Upper lobe of left lung (tissue), 6 donors: Measurements from ENCODE around the gene NF2. TPM values are rescaled to one million over a fixed set of nuclear protein-coding genes. Genes with fewer than 3 reads are reported as not detected.

Experiments used
- ATAC-seq, 2 donors: fragments of 200-7000 bp; cut with Tn5 transposase; one replicate each; pipeline ENCODE4 v1.9.1; 2022; ENCODE audit warnings: mild to moderate bottlenecking in 2 of 2, moderate library complexity in 2 of 2; ENCODE audit not compliant: low FRiP score in 2 of 2
- DNase-seq, 2 donors: peaks; one replicate each; pipeline ENCODE4 v3.0.0-alpha.2; 2019 to 2020
- H3K27ac ChIP-seq, 4 donors: fragments of 200-600 bp; sonication (generic); one replicate each; pipeline ENCODE4 v1.5.1; 2016 to 2019
- H3K27me3 ChIP-seq, 4 donors: fragments of 200-600 bp; sonication (generic); one replicate each; pipeline ENCODE4 v1.5.1; 2017 to 2019
- H3K36me3 ChIP-seq, 4 donors: fragments of 200-600 bp; sonication (generic); one replicate each; pipeline ENCODE4 v1.5.1; 2016 to 2019
- H3K4me1 ChIP-seq, 4 donors: fragments of 200-600 bp; sonication (generic); one replicate each; pipeline ENCODE4 v1.5.1; 2018 to 2019
- H3K4me3 ChIP-seq, 4 donors: fragments of 200-600 bp; sonication (generic); one replicate each; pipeline ENCODE4 v1.5.1; 2017 to 2019; ENCODE audit warnings: mild to moderate bottlenecking in 2 of 4, moderate library complexity in 1 of 4
- H3K9me3 ChIP-seq, 4 donors: fragments of 200-600 bp; sonication (generic); one replicate each; pipeline ENCODE4 v1.5.1; 2018 to 2019
- EP300 ChIP-seq, 4 donors: sonication (generic); formaldehyde crosslinking; IDR thresholded peaks; one replicate each; pipeline ENCODE4 v1.5.1; 2017; ENCODE audit warnings: antibody characterized with exemption in 4 of 4, control low read depth in 2 of 4
- POLR2A ChIP-seq, 4 donors: fragments of 450-650 bp; IDR thresholded peaks; one replicate each; pipeline ENCODE4 v1.5.1; 2016 to 2017; ENCODE audit warnings: antibody characterized with exemption in 4 of 4, mild to moderate bottlenecking in 2 of 4
- POLR2AphosphoS5 ChIP-seq, 2 donors: sonication (generic); formaldehyde crosslinking; IDR thresholded peaks; one replicate each; pipeline ENCODE4 v1.5.1; 2017; ENCODE audit warnings: antibody characterized with exemption in 2 of 2
- WGBS, 2 donors: methylation state at CpG; one replicate each; pipeline ENCODE4 v1.1.5; 2017 to 2018; 5-methylcytosine and 5-hydroxymethylcytosine counted together
- total RNA-seq, 6 donors: library from RNA; depleted of rRNA in 4 of 6; stranded (reverse); fragments of >200 nt in 4 of 6; gene quantifications; one replicate each; pipeline versions ENCODE4 v1.1.0 to v1.2.1, GENCODE V29; 2016 to 2021
- TF ChIP-seq, protein P1 (sequence below), 6 experiments: fragments of 450-650 bp in 4 of 6; fragments of 200-600 bp in 2 of 6; sonication (generic) in 2 of 6; IDR thresholded peaks; one replicate each; pipeline ENCODE4 v1.5.1; 2016 to 2019; ENCODE audit warnings: antibody characterized with exemption in 6 of 6
- donor health status: DM: no; HTN: no; CAD: no; lungs with moderate emphysema.
- donor health status: DM: no; HTN: yes; CAD: no; lungs with severe emphysema.

The NF2 gene
- total RNA-seq, 6 donors from 2014 or later: 31.2 to 43.8 (median 41.3) TPM

DNA sequence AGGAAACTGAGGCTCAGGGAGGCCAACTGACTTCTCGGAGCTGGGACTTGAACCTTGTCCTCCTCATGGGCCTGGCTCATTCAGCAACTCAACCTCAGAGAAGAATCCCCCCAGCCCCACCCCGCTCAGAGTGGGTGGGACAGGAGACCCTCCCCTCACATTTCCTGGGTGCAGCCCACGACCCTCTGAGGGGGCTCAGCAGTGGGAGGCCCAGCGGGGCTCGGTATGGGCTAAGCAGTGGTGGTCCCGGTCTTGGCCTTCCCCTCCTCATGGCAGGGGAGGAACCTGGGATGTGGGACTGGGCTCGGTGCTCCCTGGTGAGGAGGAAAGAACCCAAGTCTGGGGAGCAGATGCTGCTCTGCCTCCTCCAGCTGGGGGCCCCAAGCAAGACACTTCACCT is 102.2 kb downstream of the NF2 start:
- DNase-seq (no peak), ATAC-seq (no peak)
- no peak for TF ChIP-seq POLR2A (IDR thresholded peaks at IDR 0.05)
- TF ChIP-seq EP300 (IDR thresholded peaks at IDR 0.05): no peak
- TF ChIP-seq, protein P1, sequence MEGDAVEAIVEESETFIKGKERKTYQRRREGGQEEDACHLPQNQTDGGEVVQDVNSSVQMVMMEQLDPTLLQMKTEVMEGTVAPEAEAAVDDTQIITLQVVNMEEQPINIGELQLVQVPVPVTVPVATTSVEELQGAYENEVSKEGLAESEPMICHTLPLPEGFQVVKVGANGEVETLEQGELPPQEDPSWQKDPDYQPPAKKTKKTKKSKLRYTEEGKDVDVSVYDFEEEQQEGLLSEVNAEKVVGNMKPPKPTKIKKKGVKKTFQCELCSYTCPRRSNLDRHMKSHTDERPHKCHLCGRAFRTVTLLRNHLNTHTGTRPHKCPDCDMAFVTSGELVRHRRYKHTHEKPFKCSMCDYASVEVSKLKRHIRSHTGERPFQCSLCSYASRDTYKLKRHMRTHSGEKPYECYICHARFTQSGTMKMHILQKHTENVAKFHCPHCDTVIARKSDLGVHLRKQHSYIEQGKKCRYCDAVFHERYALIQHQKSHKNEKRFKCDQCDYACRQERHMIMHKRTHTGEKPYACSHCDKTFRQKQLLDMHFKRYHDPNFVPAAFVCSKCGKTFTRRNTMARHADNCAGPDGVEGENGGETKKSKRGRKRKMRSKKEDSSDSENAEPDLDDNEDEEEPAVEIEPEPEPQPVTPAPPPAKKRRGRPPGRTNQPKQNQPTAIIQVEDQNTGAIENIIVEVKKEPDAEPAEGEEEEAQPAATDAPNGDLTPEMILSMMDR (IDR thresholded peaks at IDR 0.05): no peak
- TF ChIP-seq POLR2AphosphoS5 (IDR thresholded peaks at IDR 0.05): no peak
- H3K4me3 ChIP-seq: no peak overlapping the region
- peaks cover 17 to 42% (median 19%) of the 10 kb centered on the region in 4 donors for H3K4me1 ChIP-seq
- no peak overlapping the region for H3K27ac ChIP-seq
- 73 to 78% methylated on average over 2 to 7 of the region's 7 CpGs for WGBS, 2 donors
- H3K27me3 ChIP-seq: no peaks in the 10 kb centered on the region
- H3K9me3 ChIP-seq: no peaks in the 10 kb centered on the region
- no peaks in the 10 kb centered on the region for H3K36me3 ChIP-seq

DNA sequence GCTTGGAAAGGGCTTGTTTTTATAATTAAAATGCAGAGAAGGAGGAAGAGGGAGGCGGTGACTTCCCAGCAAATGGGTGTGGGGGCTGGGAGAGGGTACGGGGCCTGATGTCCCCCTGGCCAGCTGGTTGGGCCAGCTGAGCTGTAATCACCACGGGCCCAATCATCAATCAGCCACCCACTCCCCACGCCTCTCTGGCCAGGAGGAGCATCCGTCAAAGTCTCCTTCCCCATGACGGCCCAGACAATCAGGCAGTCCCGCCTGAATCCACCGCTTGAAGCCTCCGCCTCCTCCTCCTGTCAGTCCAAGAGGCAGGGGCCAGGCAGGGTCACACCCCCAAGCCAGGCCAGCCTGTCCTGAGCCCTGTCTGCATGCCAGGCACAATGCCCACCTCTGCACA is 103.1 kb downstream of the NF2 start:
- TF ChIP-seq POLR2A (IDR thresholded peaks at IDR 0.05) (no peak), EP300 (IDR thresholded peaks at IDR 0.05) (no peak)
- TF ChIP-seq, protein P1 (IDR thresholded peaks at IDR 0.05): no peak
- Histone ChIP-seq H3K4me3 (no peak overlapping the region), H3K27me3 (no peaks in the 10 kb centered on the region), H3K36me3 (no peaks in the 10 kb centered on the region), H3K27ac (no peak overlapping the region), H3K9me3 (no peaks in the 10 kb centered on the region), H3K4me1 (peaks cover 13 to 35% (median 18%) of the 10 kb centered on the region in 4 donors)
- 55 to 58% methylated on average over 6 to 7 of the region's 9 CpGs for WGBS, 2 donors
- ATAC-seq (no peak), DNase-seq (no peak)

DNA sequence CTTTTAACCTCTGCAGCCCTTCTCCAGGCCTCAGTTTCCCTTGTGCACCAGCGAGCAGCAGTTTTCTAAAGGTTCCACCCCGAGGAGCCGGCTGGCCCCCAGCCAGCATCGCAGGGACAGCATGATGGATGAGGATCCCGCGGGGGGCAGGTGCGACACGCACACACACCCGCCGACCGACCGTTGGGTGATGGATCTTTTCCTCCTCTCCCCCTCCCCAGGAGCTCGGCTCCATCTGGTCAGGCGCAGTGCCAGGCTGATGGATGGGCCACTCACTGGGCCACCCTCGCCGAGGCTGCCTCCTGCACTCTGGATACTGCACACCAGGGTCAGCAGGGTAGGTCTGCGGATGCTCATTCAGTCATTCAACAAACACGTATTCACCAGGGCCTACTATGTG is 103.6 kb downstream of the NF2 start:
- Histone ChIP-seq H3K4me1 (peaks cover 8 to 30% (median 15%) of the 10 kb centered on the region in 4 donors), H3K4me3 (no peak overlapping the region), H3K27me3 (no peaks in the 10 kb centered on the region), H3K9me3 (no peaks in the 10 kb centered on the region), H3K36me3 (no peaks in the 10 kb centered on the region), H3K27ac (no peak overlapping the region)
- ATAC-seq (no peak), DNase-seq (no peak)
- 44 to 45% methylated on average over 13 to 18 of the region's 18 CpGs for WGBS, 2 donors
- TF ChIP-seq, protein P1 (IDR thresholded peaks at IDR 0.05): no peak
- TF ChIP-seq EP300 (IDR thresholded peaks at IDR 0.05) (no peak), POLR2A (IDR thresholded peaks at IDR 0.05) (no peak), POLR2AphosphoS5 (IDR thresholded peaks at IDR 0.05) (no peak)

DNA sequence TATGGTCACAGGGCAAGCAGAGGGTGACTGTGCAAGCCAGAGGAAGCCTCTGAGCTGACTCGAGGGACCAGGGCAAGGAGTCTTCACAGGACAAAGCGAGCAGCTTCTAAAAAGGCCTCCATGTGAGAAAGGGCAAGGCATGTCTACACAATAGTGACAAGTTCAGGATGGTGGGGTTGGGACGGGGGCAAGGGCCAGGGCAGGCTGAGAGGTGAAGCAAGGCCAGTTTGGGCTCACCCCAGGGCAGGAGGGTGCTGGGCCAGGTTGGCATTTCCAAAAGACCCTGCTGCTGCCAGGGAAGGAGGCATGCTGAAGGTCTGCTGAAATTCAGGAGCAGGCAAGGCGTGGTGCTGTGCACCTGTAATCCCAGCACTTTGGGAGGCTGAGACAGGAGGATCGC is 104.0 kb downstream of the NF2 start:
- no peak overlapping the region for H3K27ac ChIP-seq
- TF ChIP-seq POLR2A (IDR thresholded peaks at IDR 0.05): no peak
- TF ChIP-seq, protein P1 (IDR thresholded peaks at IDR 0.05): no peak
- no peak for TF ChIP-seq EP300 (IDR thresholded peaks at IDR 0.05)
- TF ChIP-seq POLR2AphosphoS5 (IDR thresholded peaks at IDR 0.05): no peak
- WGBS, 2 donors: 85 to 95% methylated on average over 5 of the region's 5 CpGs
- H3K9me3 ChIP-seq: no peaks in the 10 kb centered on the region
- no peaks in the 10 kb centered on the region for H3K36me3 ChIP-seq
- ATAC-seq (no peak), DNase-seq (no peak)
- H3K27me3 ChIP-seq: no peaks in the 10 kb centered on the region
- peaks cover 4 to 25% (median 11%) of the 10 kb centered on the region in 4 donors for H3K4me1 ChIP-seq
- no peak overlapping the region for H3K4me3 ChIP-seq

DNA sequence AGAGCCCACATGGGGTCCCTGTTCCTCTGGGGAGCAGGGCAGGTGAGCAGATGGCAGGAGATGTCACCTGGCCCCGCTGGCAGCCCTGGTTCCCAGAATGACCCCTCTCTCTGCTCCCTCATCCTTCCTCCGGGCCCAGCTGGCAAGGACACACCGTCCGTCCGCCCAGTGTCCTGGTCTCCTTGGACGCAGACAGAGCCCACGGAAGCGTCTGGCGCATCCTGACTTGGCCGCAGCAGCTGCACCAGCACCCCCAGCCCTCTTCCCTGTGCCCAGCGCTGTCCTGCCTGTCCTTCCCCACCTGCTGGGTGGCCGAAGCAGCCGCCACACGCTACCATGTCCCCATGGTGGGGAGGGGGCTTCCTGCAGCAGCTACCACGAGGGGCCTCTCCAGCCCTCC is 106.8 kb downstream of the NF2 start:
- Histone ChIP-seq H3K27me3 (no peaks in the 10 kb centered on the region), H3K27ac (no peak overlapping the region), H3K4me1 (peaks cover 0 to 1% (median 0%) of the 10 kb centered on the region in 4 donors), H3K36me3 (no peaks in the 10 kb centered on the region), H3K9me3 (no peaks in the 10 kb centered on the region), H3K4me3 (no peak overlapping the region)
- ATAC-seq (no peak), DNase-seq (peak in 1 of 2 donors; percentile 68)
- no peak for TF ChIP-seq POLR2AphosphoS5 (IDR thresholded peaks at IDR 0.05)
- TF ChIP-seq, protein P1 (IDR thresholded peaks at IDR 0.05): no peak
- no peak for TF ChIP-seq POLR2A (IDR thresholded peaks at IDR 0.05)
- no peak for TF ChIP-seq EP300 (IDR thresholded peaks at IDR 0.05)
- 82 to 85% methylated on average over 15 of the region's 15 CpGs for WGBS, 2 donors
